ENCODE data around the gene KATNB1. TPM values are rescaled to one million over a fixed set of nuclear protein-coding genes. Genes with fewer than 3 reads are reported as not detected.

KATNB1 gene
- total RNA-seq, 1 experiment from 2014 or later = 60.4 TPM

DNA sequence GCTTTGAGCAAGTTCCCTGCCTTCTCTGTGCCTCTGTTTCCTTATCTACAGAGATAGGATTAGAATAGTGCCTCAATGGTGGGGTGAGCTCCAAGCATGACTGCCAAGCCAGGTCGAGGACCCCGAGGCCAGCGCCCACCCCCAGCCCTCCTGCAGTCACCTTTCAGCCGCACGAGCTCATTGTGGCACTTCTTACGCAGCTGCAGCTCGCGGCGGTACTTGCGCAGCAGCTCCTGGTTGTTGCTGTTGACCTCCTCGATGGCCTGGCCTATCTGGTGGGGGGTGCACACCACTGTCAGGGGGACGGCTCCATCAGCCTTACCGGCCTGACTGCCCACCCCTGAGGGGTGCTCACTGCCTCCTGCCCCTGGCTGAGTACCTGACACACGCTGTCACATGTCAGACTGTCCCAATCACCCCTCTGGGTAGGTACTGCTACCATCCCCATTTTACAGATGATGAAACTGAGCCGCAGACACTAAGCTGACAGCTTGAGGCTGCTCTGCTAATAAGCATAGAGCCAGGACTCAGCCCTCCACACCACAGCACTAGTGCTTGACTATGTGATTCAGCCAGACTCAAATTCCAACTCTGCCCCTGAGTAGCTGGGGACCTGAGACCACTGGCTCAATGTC lies 31.3 kb downstream of the KATNB1 start (continued):
- no peak for TF ChIP-seq ZNF219 (CRISPR knock-in tag; IDR thresholded peaks at IDR 0.05; ENCODE audit: borderline replicate concordance)

DNA sequence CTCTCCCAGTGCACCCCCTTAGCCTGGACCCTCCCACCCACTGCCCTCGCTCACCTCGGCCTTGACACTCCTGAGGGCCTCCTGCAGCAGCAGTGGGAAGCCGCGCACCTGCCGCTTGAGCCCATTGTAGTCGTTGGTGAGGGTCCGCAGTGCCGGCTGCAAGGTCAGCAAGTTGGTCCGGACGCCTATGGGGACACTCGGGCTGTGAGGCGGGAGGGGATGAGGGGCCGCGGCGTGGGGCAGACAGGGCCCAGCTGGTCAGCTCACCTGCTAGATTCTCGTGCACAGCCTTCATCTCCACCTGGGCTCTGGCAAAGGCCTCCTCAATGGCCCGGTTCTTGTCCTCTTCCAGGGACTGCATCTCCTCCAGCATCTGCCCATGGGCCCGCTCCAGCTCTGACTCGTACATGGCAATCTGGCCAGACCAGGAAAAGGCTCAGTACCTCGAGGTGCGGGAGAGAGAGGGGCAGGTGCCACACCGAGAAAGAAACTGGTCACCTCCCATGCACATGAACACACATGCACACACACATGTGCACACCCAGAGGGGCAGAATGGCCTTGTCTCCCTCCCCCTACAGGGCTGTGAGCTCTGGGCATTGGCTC lies 34.1 kb downstream of the KATNB1 start:
- peaks cover 16% of the 10 kb centered on the region for H3K4me1 Mint-ChIP-seq
- ATAC-seq (no peak), DNase-seq (ENCODE audit: low spot score) (no peak)
- TF ChIP-seq, protein P1, sequence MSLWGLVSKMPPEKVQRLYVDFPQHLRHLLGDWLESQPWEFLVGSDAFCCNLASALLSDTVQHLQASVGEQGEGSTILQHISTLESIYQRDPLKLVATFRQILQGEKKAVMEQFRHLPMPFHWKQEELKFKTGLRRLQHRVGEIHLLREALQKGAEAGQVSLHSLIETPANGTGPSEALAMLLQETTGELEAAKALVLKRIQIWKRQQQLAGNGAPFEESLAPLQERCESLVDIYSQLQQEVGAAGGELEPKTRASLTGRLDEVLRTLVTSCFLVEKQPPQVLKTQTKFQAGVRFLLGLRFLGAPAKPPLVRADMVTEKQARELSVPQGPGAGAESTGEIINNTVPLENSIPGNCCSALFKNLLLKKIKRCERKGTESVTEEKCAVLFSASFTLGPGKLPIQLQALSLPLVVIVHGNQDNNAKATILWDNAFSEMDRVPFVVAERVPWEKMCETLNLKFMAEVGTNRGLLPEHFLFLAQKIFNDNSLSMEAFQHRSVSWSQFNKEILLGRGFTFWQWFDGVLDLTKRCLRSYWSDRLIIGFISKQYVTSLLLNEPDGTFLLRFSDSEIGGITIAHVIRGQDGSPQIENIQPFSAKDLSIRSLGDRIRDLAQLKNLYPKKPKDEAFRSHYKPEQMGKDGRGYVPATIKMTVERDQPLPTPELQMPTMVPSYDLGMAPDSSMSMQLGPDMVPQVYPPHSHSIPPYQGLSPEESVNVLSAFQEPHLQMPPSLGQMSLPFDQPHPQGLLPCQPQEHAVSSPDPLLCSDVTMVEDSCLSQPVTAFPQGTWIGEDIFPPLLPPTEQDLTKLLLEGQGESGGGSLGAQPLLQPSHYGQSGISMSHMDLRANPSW (CRISPR knock-in tag; conservative IDR thresholded peaks at IDR 0.05; ENCODE audit: low read depth) = no peak
- no peak for TF ChIP-seq ZNF263 (CRISPR knock-in tag; IDR thresholded peaks at IDR 0.05; ENCODE audit: low read depth)
- TF ChIP-seq CREM (CRISPR knock-in tag; IDR thresholded peaks at IDR 0.05) = no peak
- TF ChIP-seq, protein P2, sequence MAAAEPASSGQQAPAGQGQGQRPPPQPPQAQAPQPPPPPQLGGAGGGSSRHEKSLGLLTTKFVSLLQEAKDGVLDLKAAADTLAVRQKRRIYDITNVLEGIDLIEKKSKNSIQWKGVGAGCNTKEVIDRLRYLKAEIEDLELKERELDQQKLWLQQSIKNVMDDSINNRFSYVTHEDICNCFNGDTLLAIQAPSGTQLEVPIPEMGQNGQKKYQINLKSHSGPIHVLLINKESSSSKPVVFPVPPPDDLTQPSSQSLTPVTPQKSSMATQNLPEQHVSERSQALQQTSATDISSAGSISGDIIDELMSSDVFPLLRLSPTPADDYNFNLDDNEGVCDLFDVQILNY (CRISPR knock-in tag; IDR thresholded peaks at IDR 0.05) = no peak
- TF ChIP-seq JUN (CRISPR knock-in tag; IDR thresholded peaks at IDR 0.05) = no peak
- TF ChIP-seq ZNF416 (CRISPR knock-in tag; IDR thresholded peaks at IDR 0.05) = no peak
- TF ChIP-seq, protein P3, sequence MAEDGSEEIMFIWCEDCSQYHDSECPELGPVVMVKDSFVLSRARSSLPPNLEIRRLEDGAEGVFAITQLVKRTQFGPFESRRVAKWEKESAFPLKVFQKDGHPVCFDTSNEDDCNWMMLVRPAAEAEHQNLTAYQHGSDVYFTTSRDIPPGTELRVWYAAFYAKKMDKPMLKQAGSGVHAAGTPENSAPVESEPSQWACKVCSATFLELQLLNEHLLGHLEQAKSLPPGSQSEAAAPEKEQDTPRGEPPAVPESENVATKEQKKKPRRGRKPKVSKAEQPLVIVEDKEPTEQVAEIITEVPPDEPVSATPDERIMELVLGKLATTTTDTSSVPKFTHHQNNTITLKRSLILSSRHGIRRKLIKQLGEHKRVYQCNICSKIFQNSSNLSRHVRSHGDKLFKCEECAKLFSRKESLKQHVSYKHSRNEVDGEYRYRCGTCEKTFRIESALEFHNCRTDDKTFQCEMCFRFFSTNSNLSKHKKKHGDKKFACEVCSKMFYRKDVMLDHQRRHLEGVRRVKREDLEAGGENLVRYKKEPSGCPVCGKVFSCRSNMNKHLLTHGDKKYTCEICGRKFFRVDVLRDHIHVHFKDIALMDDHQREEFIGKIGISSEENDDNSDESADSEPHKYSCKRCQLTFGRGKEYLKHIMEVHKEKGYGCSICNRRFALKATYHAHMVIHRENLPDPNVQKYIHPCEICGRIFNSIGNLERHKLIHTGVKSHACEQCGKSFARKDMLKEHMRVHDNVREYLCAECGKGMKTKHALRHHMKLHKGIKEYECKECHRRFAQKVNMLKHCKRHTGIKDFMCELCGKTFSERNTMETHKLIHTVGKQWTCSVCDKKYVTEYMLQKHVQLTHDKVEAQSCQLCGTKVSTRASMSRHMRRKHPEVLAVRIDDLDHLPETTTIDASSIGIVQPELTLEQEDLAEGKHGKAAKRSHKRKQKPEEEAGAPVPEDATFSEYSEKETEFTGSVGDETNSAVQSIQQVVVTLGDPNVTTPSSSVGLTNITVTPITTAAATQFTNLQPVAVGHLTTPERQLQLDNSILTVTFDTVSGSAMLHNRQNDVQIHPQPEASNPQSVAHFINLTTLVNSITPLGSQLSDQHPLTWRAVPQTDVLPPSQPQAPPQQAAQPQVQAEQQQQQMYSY (CRISPR knock-in tag; IDR thresholded peaks at IDR 0.05) = no peak
- TF ChIP-seq, protein P4, sequence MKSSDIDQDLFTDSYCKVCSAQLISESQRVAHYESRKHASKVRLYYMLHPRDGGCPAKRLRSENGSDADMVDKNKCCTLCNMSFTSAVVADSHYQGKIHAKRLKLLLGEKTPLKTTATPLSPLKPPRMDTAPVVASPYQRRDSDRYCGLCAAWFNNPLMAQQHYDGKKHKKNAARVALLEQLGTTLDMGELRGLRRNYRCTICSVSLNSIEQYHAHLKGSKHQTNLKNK (CRISPR knock-in tag; IDR thresholded peaks at IDR 0.05) = no peak
- no peak for TF ChIP-seq ZNF423 (CRISPR knock-in tag; IDR thresholded peaks at IDR 0.05)
- TF ChIP-seq, protein P5, sequence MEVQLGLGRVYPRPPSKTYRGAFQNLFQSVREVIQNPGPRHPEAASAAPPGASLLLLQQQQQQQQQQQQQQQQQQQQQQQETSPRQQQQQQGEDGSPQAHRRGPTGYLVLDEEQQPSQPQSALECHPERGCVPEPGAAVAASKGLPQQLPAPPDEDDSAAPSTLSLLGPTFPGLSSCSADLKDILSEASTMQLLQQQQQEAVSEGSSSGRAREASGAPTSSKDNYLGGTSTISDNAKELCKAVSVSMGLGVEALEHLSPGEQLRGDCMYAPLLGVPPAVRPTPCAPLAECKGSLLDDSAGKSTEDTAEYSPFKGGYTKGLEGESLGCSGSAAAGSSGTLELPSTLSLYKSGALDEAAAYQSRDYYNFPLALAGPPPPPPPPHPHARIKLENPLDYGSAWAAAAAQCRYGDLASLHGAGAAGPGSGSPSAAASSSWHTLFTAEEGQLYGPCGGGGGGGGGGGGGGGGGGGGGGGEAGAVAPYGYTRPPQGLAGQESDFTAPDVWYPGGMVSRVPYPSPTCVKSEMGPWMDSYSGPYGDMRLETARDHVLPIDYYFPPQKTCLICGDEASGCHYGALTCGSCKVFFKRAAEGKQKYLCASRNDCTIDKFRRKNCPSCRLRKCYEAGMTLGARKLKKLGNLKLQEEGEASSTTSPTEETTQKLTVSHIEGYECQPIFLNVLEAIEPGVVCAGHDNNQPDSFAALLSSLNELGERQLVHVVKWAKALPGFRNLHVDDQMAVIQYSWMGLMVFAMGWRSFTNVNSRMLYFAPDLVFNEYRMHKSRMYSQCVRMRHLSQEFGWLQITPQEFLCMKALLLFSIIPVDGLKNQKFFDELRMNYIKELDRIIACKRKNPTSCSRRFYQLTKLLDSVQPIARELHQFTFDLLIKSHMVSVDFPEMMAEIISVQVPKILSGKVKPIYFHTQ (CRISPR knock-in tag; IDR thresholded peaks at IDR 0.05) = no peak
- TF ChIP-seq, protein P6, sequence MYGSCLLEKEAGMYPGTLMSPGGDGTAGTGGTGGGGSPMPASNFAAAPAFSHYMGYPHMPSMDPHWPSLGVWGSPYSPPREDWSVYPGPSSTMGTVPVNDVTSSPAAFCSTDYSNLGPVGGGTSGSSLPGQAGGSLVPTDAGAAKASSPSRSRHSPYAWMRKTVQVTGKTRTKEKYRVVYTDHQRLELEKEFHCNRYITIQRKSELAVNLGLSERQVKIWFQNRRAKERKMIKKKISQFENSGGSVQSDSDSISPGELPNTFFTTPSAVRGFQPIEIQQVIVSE (CRISPR knock-in tag; IDR thresholded peaks at IDR 0.05; ENCODE audit: borderline replicate concordance) = no peak
- no peak for TF ChIP-seq MYBL2 (CRISPR knock-in tag; IDR thresholded peaks at IDR 0.05)
- TF ChIP-seq, protein P7, sequence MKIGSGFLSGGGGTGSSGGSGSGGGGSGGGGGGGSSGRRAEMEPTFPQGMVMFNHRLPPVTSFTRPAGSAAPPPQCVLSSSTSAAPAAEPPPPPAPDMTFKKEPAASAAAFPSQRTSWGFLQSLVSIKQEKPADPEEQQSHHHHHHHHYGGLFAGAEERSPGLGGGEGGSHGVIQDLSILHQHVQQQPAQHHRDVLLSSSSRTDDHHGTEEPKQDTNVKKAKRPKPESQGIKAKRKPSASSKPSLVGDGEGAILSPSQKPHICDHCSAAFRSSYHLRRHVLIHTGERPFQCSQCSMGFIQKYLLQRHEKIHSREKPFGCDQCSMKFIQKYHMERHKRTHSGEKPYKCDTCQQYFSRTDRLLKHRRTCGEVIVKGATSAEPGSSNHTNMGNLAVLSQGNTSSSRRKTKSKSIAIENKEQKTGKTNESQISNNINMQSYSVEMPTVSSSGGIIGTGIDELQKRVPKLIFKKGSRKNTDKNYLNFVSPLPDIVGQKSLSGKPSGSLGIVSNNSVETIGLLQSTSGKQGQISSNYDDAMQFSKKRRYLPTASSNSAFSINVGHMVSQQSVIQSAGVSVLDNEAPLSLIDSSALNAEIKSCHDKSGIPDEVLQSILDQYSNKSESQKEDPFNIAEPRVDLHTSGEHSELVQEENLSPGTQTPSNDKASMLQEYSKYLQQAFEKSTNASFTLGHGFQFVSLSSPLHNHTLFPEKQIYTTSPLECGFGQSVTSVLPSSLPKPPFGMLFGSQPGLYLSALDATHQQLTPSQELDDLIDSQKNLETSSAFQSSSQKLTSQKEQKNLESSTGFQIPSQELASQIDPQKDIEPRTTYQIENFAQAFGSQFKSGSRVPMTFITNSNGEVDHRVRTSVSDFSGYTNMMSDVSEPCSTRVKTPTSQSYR (CRISPR knock-in tag; IDR thresholded peaks at IDR 0.05) = no peak
- TF ChIP-seq SMAD3 (CRISPR knock-in tag; IDR thresholded peaks at IDR 0.05; ENCODE audit: borderline replicate concordance) = no peak
- H3K4me3 Mint-ChIP-seq = no peak overlapping the region
- ChIA-PET POLR2A (no interaction called here), CTCF (interaction anchor here (0.8 kb wide), 1 partner anchor 32 kb away, joined by 3 read pairs; no protein-coding TSS in a partner anchor)
- no peaks in the 10 kb centered on the region for H3K9me3 Mint-ChIP-seq
- H3K36me3 Mint-ChIP-seq = peaks cover 4% of the 10 kb centered on the region; the same call in 1 of the 2 replicates
- H3K27ac Mint-ChIP-seq = no peak overlapping the region
- no peaks in the 10 kb centered on the region for H3K27me3 Mint-ChIP-seq (ENCODE audit: low read depth)
